BE2C (cell line): ENCODE results near the gene TAF7. TPM values are rescaled to one million over a fixed set of nuclear protein-coding genes. Genes with fewer than 3 reads are reported as not detected.
A peak's percentile ranks its signal among the peaks of the same experiment; 100 is the strongest.

ENCODE experiments used
- DNase-seq: peaks from one replicate; pipeline ENCODE4 v3.0.0-alpha.2; 2020
- H3K27me3 ChIP-seq: fragments of 250-450 bp; sonication (Bioruptor Pico); 2 replicates; pipeline ENCODE4 v1.5.1; 2020; ENCODE audit warnings: mild to moderate bottlenecking
- H3K36me3 ChIP-seq: fragments of 250-450 bp; sonication (Bioruptor Pico); 2 replicates; pipeline ENCODE4 v1.5.1; 2020; ENCODE audit warnings: mild to moderate bottlenecking
- H3K4me1 ChIP-seq: fragments of 250-450 bp; sonication (Bioruptor Pico); 2 replicates; pipeline ENCODE4 v1.5.1; 2020
- H3K4me3 ChIP-seq: 2 replicates; pipeline ENCODE4 v1.5.1; 2011; ENCODE audit warnings: low read depth, low read length
- H3K9me3 ChIP-seq: fragments of 250-450 bp; sonication (Bioruptor Pico); 2 replicates; pipeline ENCODE4 v1.5.1; 2020
- CTCF ChIP-seq: IDR thresholded peaks from 2 replicates; pipeline ENCODE4 v1.5.1; 2012; ENCODE audit warnings: mild to moderate bottlenecking, low read depth, low read length
- polyA plus RNA-seq: library from polyadenylated mRNA; unstranded; fragments of >200 nt; gene quantifications from one replicate; pipeline ENCODE4 v1.2.1, GENCODE V29; 2012; ENCODE audit warnings: low read depth, missing spikeins; ENCODE audit not compliant: insufficient read length, insufficient read depth

Gene TAF7
- polyA plus RNA-seq: 299 TPM

- peak within 1 kb of the TSS; percentile 100 for H3K4me3 ChIP-seq
- peaks cover 11% of the 10 kb centered on the region for H3K9me3 ChIP-seq
- H3K27me3 ChIP-seq: no peaks in the 10 kb centered on the region
- TF ChIP-seq CTCF: peak; percentile 93
- no peaks in the 10 kb centered on the region for H3K4me1 ChIP-seq
- peaks cover 45% of the 10 kb centered on the region for H3K36me3 ChIP-seq
- DNase-seq: peak; percentile 96
Observed at GRCh38 chr5:141320225-141321169, at the start of gene TAF7. TSS of gene TAF7 (minus strand) at chr5:141320784. CDS start at chr5:141320044, 740 bp downstream.

GRCh38 chr5:141366016-141366896, 45.7 kb upstream of the TAF7 start:
- DNase-seq: no peak
- Histone ChIP-seq H3K4me3 (no peak overlapping the region), H3K4me1 (no peaks in the 10 kb centered on the region), H3K36me3 (peaks cover 41% of the 10 kb centered on the region), H3K9me3 (no peaks in the 10 kb centered on the region; the same call in 1 of the 2 replicates), H3K27me3 (no peaks in the 10 kb centered on the region)
- TF ChIP-seq CTCF: no peak

GRCh38 chr5:141363952-141364660, 43.5 kb upstream of the TAF7 start, which contains the start of gene PCDHGA5:
TSS of gene PCDHGA5 (plus strand) at chr5:141364162. CDS start at chr5:141364331, 169 bp downstream.
- Histone ChIP-seq H3K4me3 (no peak within 1 kb of the TSS), H3K9me3 (no peaks in the 10 kb centered on the region; the same call in none of the 2 replicates)
- TF ChIP-seq CTCF: 0 out of 2 replicates have a peak, but pooled peaks have one; percentile 6

GRCh38 chr5:141362719-141363118, 42.1 kb upstream of the TAF7 start:
- no peaks in the 10 kb centered on the region for H3K4me1 ChIP-seq
- H3K9me3 ChIP-seq: peaks cover 5% of the 10 kb centered on the region
- H3K27me3 ChIP-seq: no peaks in the 10 kb centered on the region
- H3K4me3 ChIP-seq: no peak overlapping the region
- no peak for DNase-seq
- no peak for TF ChIP-seq CTCF
- peaks cover 44% of the 10 kb centered on the region for H3K36me3 ChIP-seq

More at GRCh38 chr5:141363952-141364660, 43.5 kb upstream of the TAF7 start, which contains the start of gene PCDHGA5:
- no peak for DNase-seq
- Histone ChIP-seq H3K27me3 (no peaks in the 10 kb centered on the region), H3K4me1 (no peaks in the 10 kb centered on the region), H3K36me3 (peaks cover 42% of the 10 kb centered on the region)

- TF ChIP-seq CTCF: no peak
- Histone ChIP-seq H3K4me1 (no peaks in the 10 kb centered on the region), H3K9me3 (peaks cover 7% of the 10 kb centered on the region), H3K4me3 (no peak overlapping the region), H3K36me3 (peaks cover 56% of the 10 kb centered on the region), H3K27me3 (no peaks in the 10 kb centered on the region)
- DNase-seq: no peak
Observed at GRCh38 chr5:141360685-141361084, 40.1 kb upstream of the TAF7 start.
